GM12872 (cell line): ENCODE results near the gene NOTCH4.

Source experiments
- CTCF ChIP-seq: IDR thresholded peaks from 3 replicates; pipeline ENCODE4 v1.5.1; 2011; ENCODE audit warnings: low read depth, mild to moderate bottlenecking, low read length, moderate library complexity; ENCODE audit not compliant: insufficient read depth

NOTCH4 gene

DNA sequence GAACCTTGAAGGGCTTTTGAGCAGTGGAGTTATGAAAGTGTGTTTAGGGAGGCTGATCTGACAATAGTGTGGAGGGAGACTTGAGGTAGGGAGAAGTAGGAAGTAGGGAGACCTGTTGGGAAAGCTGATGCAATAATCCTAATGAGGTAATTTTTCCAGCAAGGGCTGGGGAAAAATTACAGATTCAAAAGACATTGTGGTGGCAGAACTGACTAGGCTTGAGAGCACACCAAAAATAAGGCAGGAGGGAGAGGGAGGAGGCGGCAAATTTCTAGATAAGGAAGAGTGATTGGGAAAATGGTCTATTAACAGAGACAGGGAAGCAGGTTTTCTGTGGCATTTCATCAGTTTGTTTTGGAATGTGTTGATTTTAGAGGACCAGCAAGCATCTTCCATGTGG lies 77.6 kb downstream of the NOTCH4 start:
- no peak for TF ChIP-seq CTCF
